CD4-positive, alpha-beta T cell (primary cell): ENCODE data around the gene ADA. TPM values are rescaled to one million over a fixed set of nuclear protein-coding genes. Genes with fewer than 3 reads are reported as not detected.
"Not testable (repeated sequence)": the region's sequence is repeated elsewhere in the genome, so short reads cannot be mapped to it uniquely, and the experiment has no call there.

Experiments used
- ATAC-seq: fragments of 200-7000 bp; cut with Tn5 transposase; one replicate; pipeline ENCODE4 v1.10.0; 2022; ENCODE audit warnings: mild to moderate bottlenecking; ENCODE audit not compliant: poor library complexity
- CTCF ChIA-PET: fragments of 350-600 bp; sonication (Branson Sonifier 250); formaldehyde crosslinking; loops from one replicate; lab custom pipeline; 2021; ENCODE audit warnings: antibody characterized with exemption, inconsistent platforms; lab: Charles Lee
- POLR2A ChIA-PET: fragments of 350-600 bp; sonication (Branson Sonifier 250); formaldehyde crosslinking; loops from one replicate; lab custom pipeline; 2021; ENCODE audit warnings: antibody characterized with exemption, inconsistent platforms; lab: Charles Lee
- DNase-seq, 14 experiments: peaks; one replicate each; pipeline ENCODE4 v3.0.0-alpha.2; 2013 to 2020; ENCODE audit warnings: mixed read lengths in 2 of 14
- H3K27ac ChIP-seq, 2 donors: one replicate each; pipeline versions ENCODE4 v1.5.1 to v1.7.0; 2013; ENCODE audit warnings: low read length in 2 of 2, low read depth in 1 of 2, mild to moderate bottlenecking in 1 of 2
- H3K27me3 ChIP-seq, 2 experiments: 1 replicate in 1 of 2; 2 replicates in 1 of 2; pipeline versions ENCODE4 v1.6.1 to v1.7.0; 2013; ENCODE audit warnings: low read length in 2 of 2, control low read depth in 1 of 2, mild to moderate bottlenecking in 1 of 2, moderate library complexity in 1 of 2; ENCODE audit not compliant: insufficient read depth in 2 of 2, control insufficient read depth in 1 of 2
- H3K36me3 ChIP-seq: one replicate; pipeline ENCODE4 v1.6.1; 2013; ENCODE audit warnings: low read length, control low read depth; ENCODE audit not compliant: insufficient read depth
- H3K4me1 ChIP-seq: one replicate; pipeline ENCODE4 v1.6.1; 2013; ENCODE audit warnings: low read length, control low read depth; ENCODE audit not compliant: insufficient read depth
- H3K4me3 ChIP-seq: one replicate; pipeline ENCODE4 v1.5.1; 2013; ENCODE audit warnings: mild to moderate bottlenecking, low read length, moderate library complexity
- H3K9me3 ChIP-seq, 2 experiments: 1 replicate in 1 of 2; 2 replicates in 1 of 2; pipeline versions ENCODE4 v1.6.1 to v1.7.0; 2013; ENCODE audit warnings: low read length in 2 of 2, mild to moderate bottlenecking in 2 of 2, control low read depth in 1 of 2, moderate library complexity in 1 of 2; ENCODE audit not compliant: control insufficient read depth in 1 of 2, insufficient read depth in 1 of 2
- H3K27ac Mint-ChIP-seq: one replicate; pipeline ENCODE4 v1.8.0; 2020; ENCODE audit warnings: mixed read lengths
- H3K27me3 Mint-ChIP-seq: one replicate; pipeline ENCODE4 v1.8.0; 2021; ENCODE audit warnings: mixed read lengths
- H3K36me3 Mint-ChIP-seq: one replicate; pipeline ENCODE4 v1.8.0; 2021; ENCODE audit warnings: low read depth, mixed read lengths
- H3K4me1 Mint-ChIP-seq: one replicate; pipeline ENCODE4 v1.8.0; 2021; ENCODE audit warnings: low read depth, mixed read lengths
- H3K4me3 Mint-ChIP-seq: one replicate; pipeline ENCODE4 v1.8.0; 2020; ENCODE audit warnings: mild to moderate bottlenecking, mixed read lengths
- H3K9me3 Mint-ChIP-seq: one replicate; pipeline ENCODE4 v1.8.0; 2020; ENCODE audit warnings: mixed read lengths
- intact Hi-C, 2 experiments: fragments of 100-400 bp; cut with DNase I in 1 of 2; cut with micrococcal nuclease in 1 of 2; formaldehyde crosslinking; loops; one replicate each; pipeline versions ENCODE4 v1.15.1 to v1.9.0; 2023 to 2025; cut with DNase I, micrococcal nuclease
- total RNA-seq, 174 experiments: library from RNA in 2 of 174; stranded (reverse) in 2 of 174; gene quantifications; one replicate each; pipeline ENCODE4 v1.2.3 and lab custom pipeline; 2021 to 2026
- TF ChIP-seq, protein P1 (sequence below): fragments of 200-600 bp; IDR thresholded peaks from one replicate; pipeline ENCODE4 v1.8.0; 2022; ENCODE audit warnings: antibody characterized with exemption, mild to moderate bottlenecking

Gene ADA
- total RNA-seq, 2 experiments from 2014 or later = 31.7 to 32.8 TPM

DNA sequence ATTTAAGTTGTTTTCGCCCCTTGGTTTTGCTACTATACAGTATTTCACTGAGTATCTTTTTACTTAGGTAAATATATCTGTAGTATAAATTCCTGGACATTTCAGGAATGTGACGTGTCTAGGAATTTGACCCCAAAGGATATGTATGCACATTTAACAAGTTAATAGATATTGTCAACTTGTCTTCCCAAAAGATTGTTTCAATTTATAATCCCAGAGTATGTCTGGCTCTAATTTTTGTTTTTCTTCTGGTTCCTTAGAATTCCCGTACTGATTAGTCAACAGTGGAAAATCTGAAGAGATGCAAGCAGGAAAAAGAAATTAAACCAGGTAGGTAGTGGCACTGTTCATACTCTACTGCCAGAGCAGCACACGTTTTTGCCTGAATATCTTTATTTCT, 62.0 kb downstream of the ADA start:
- CTCF ChIA-PET = no interaction called here
- no peaks in the 10 kb centered on the region for H3K9me3 Mint-ChIP-seq

DNA sequence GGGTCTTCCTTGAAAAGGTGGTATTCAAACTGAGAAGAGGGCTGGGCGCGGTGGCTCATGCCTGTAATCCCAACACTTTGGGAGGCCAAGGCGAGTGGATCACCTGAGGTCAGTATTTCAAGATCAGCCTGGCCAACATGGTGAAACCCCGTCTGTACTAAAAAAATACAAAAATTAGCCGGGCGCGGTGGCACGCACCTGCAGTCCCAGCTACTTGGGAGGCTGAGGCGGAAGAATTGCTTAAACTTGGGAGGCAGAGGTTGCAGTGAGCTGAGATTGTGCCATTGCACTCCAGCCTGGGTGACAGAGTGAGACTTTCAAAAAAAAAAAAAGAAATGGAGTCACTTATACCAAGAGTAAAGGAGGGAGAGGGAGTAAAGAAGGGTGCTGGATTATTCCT, 63.2 kb downstream of the ADA start:
- intact Hi-C loops, DNase-seq, H3K9me3 ChIP-seq, POLR2A ChIA-PET, H3K4me3 ChIP-seq, H3K36me3 Mint-ChIP-seq, H3K4me1 Mint-ChIP-seq, H3K27ac Mint-ChIP-seq, H3K9me3 Mint-ChIP-seq, H3K27me3 ChIP-seq, CTCF ChIA-PET, ATAC-seq, H3K4me3 Mint-ChIP-seq, H3K27ac ChIP-seq, H3K36me3 ChIP-seq, H3K4me1 ChIP-seq, H3K27me3 Mint-ChIP-seq: not testable (repeated sequence)

More for the DNA sequence above, 62.0 kb downstream of the ADA start:
- no peak overlapping the region for H3K27ac Mint-ChIP-seq
- intact Hi-C loops = no loop called here
- Histone ChIP-seq H3K27ac (no peak overlapping the region), H3K36me3 (no peaks in the 10 kb centered on the region), H3K27me3 (no peaks in the 10 kb centered on the region), H3K4me1 (no peaks in the 10 kb centered on the region), H3K9me3 (no peaks in the 10 kb centered on the region), H3K4me3 (no peak overlapping the region)
- TF ChIP-seq, protein P1, sequence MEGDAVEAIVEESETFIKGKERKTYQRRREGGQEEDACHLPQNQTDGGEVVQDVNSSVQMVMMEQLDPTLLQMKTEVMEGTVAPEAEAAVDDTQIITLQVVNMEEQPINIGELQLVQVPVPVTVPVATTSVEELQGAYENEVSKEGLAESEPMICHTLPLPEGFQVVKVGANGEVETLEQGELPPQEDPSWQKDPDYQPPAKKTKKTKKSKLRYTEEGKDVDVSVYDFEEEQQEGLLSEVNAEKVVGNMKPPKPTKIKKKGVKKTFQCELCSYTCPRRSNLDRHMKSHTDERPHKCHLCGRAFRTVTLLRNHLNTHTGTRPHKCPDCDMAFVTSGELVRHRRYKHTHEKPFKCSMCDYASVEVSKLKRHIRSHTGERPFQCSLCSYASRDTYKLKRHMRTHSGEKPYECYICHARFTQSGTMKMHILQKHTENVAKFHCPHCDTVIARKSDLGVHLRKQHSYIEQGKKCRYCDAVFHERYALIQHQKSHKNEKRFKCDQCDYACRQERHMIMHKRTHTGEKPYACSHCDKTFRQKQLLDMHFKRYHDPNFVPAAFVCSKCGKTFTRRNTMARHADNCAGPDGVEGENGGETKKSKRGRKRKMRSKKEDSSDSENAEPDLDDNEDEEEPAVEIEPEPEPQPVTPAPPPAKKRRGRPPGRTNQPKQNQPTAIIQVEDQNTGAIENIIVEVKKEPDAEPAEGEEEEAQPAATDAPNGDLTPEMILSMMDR = no peak
- H3K36me3 Mint-ChIP-seq = no peaks in the 10 kb centered on the region
- DNase-seq (no peak), ATAC-seq (no peak)
- H3K4me3 Mint-ChIP-seq = no peak overlapping the region
- POLR2A ChIA-PET = no interaction called here
- no peaks in the 10 kb centered on the region for H3K4me1 Mint-ChIP-seq
- no peaks in the 10 kb centered on the region for H3K27me3 Mint-ChIP-seq

DNA sequence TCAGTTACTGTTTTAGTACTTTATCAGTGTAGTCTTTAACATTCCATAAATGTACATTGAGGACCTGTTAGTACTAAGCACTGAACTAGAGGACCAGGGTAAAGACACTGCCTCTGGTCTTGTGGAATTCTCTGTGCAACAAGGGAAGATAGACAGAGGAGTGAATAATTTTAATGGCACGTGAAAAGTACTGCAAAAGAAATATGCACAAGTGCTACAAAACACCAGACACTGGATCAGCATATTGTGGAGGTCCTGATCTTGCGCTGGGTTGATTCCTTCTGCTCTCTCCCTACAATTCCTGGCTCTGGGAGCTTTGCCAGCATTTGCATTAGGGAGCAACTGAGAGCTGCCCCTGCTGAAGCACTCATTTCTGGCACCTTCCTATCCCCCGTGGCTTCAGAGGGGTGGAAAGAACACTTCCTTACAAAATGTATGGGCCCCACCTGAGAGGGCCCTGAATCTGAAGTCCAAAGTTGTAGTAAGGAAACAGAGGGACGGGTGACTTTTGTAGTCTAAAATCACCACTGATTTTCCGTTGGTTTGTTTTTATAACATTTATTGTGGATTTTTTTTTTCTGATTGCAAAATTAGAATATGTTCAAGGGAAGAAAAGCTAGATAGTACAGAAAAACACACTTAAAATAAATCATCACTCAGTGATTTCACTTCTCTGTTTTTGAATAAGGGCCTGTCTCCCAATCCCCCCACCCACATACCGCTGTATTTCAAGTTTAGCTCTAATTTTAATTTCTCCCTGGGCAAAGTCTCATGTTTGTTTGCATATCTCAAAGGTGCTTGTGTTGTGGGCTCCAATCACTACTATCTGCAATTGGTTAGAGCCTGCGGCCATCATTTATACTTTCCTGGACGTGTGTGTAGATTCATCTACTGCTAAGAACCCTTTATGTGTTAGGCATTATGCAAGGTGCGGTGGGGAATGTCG, 64.2 kb downstream of the ADA start:
- H3K27me3 ChIP-seq = peaks cover 0 to 2% of the 10 kb centered on the region in 2 experiments
- no peaks in the 10 kb centered on the region for H3K36me3 ChIP-seq
- no peaks in the 10 kb centered on the region for H3K27me3 Mint-ChIP-seq
- TF ChIP-seq, protein P1 = no peak
- no peak overlapping the region for H3K27ac Mint-ChIP-seq
- H3K27ac ChIP-seq = no peak overlapping the region
- H3K9me3 Mint-ChIP-seq = no peaks in the 10 kb centered on the region
- POLR2A ChIA-PET = no interaction called here
- H3K4me1 ChIP-seq = no peaks in the 10 kb centered on the region
- H3K4me3 ChIP-seq = no peak overlapping the region
- H3K4me1 Mint-ChIP-seq = no peaks in the 10 kb centered on the region
- ATAC-seq = no peak
- CTCF ChIA-PET = no interaction called here
- no peak overlapping the region for H3K4me3 Mint-ChIP-seq
- DNase-seq = no peak
- H3K36me3 Mint-ChIP-seq = no peaks in the 10 kb centered on the region
- no peaks in the 10 kb centered on the region for H3K9me3 ChIP-seq
- intact Hi-C loops = no loop called here
